NK-92 treated with Interleukin-12 subunit alpha and Interleukin-12 subunit beta, amount 100 ng/mL, for 24 hours (cell line): ENCODE data around the gene TMEM154.
"Not testable (repeated sequence)": the region's sequence is repeated elsewhere in the genome, so short reads cannot be mapped to it uniquely, and the experiment has no call there.

Source experiments
- DNase-seq: peaks from one replicate; lab custom pipeline; 2025; lab: John Stamatoyannopoulos, UW

The TMEM154 gene

GRCh38 chr4:152666946-152667345 is 12.9 kb downstream of the TMEM154 start:
- DNase-seq, result no peak

- DNase-seq, result no peak
These were observed 14.0 kb downstream of the TMEM154 start for GRCh38 chr4:152665691-152666395.

- DNase-seq, result not testable (repeated sequence)
These were observed 15.8 kb downstream of the TMEM154 start for GRCh38 chr4:152664067-152664378.

GRCh38 chr4:152663203-152664066 is 16.4 kb downstream of the TMEM154 start:
- DNase-seq, result no peak

- DNase-seq, result no peak
These were observed 18.1 kb downstream of the TMEM154 start for GRCh38 chr4:152661649-152662048.

GRCh38 chr4:152660526-152660925 is 19.3 kb downstream of the TMEM154 start:
- no peak for DNase-seq

GRCh38 chr4:152659806-152660205 is 20.0 kb downstream of the TMEM154 start:
- DNase-seq, result no peak

GRCh38 chr4:152657657-152658056 is 22.1 kb downstream of the TMEM154 start:
- no peak for DNase-seq

GRCh38 chr4:152655272-152656129 is 24.3 kb downstream of the TMEM154 start:
- DNase-seq, result no peak

- no peak for DNase-seq
These were observed 27.7 kb downstream of the TMEM154 start for GRCh38 chr4:152652102-152652501.

GRCh38 chr4:152651473-152652060 is 28.2 kb downstream of the TMEM154 start:
- DNase-seq, result no peak

- no peak for DNase-seq
These were observed 33.6 kb downstream of the TMEM154 start for GRCh38 chr4:152646221-152646620.

- DNase-seq, result no peak
These were observed 35.7 kb downstream of the TMEM154 start for GRCh38 chr4:152644130-152644529.

- DNase-seq, result no peak
These were observed 36.4 kb downstream of the TMEM154 start for GRCh38 chr4:152643153-152644035.

GRCh38 chr4:152640058-152640921 is 39.5 kb downstream of the TMEM154 start:
- DNase-seq, result no peak

GRCh38 chr4:152635851-152636250 is 43.9 kb downstream of the TMEM154 start:
- DNase-seq, result no peak

GRCh38 chr4:152634110-152634760 is 45.6 kb downstream of the TMEM154 start:
- no peak for DNase-seq

GRCh38 chr4:152633118-152633517 is 46.7 kb downstream of the TMEM154 start:
- no peak for DNase-seq

GRCh38 chr4:152630324-152630723 is 49.5 kb downstream of the TMEM154 start:
- no peak for DNase-seq

- DNase-seq, result no peak
These were observed 49.9 kb downstream of the TMEM154 start for GRCh38 chr4:152629908-152630307.
